NCI-H524 treated with DMSO at 0.1 percent for 48 hours (cell line): Measurements from ENCODE around the gene VAT1L.
A peak's percentile ranks its signal among the peaks of the same experiment; 100 is the strongest.

Source experiments
- DNase-seq: peaks from one replicate; lab custom pipeline; 2025; lab: John Stamatoyannopoulos, UW

Gene VAT1L, protein sequence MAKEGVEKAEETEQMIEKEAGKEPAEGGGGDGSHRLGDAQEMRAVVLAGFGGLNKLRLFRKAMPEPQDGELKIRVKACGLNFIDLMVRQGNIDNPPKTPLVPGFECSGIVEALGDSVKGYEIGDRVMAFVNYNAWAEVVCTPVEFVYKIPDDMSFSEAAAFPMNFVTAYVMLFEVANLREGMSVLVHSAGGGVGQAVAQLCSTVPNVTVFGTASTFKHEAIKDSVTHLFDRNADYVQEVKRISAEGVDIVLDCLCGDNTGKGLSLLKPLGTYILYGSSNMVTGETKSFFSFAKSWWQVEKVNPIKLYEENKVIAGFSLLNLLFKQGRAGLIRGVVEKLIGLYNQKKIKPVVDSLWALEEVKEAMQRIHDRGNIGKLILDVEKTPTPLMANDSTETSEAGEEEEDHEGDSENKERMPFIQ

DNA sequence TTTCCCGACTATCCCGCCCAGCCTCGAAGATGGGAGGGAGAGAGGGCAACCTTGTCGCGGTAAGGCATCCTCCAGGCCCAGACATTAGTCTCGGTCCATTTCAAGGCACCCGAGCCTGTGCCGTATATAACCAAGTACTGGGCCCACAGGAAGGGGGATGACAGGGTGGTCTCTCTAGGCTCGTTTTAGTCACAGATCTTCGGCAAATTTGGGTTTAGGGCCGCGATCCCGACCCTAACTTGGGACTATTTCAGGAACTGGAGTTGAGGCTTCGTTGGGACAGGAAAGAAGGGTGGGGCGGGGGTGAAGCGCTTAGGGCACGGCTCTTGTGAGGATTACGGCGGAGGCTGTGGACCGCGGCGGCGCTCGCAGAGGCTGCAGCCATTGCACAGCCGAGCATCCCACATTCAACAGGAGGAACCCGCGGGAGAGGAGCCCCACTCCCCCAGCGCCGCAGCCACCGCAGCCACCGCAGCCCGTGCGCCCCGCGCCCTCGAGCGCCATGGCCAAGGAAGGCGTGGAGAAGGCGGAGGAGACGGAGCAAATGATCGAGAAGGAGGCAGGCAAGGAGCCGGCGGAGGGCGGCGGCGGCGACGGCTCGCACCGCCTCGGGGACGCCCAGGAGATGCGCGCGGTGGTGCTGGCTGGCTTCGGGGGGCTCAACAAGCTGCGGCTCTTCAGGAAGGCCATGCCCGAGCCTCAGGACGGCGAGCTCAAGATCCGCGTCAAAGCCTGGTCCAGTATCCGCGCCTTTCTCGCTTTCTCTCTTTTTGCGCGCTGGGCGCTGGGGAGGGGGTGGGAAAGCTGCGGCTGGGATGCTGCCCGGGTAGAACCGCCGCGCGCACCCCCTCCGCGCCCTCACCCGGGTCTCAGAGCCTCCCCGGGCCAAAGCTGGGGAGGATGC lies at the start of gene VAT1L:
Gene VAT1L (plus strand): TSS at position 384 of the 904 bp plus-strand sequence. CDS start 119 bp downstream, at position 503.
- DNase-seq: no peak

DNA sequence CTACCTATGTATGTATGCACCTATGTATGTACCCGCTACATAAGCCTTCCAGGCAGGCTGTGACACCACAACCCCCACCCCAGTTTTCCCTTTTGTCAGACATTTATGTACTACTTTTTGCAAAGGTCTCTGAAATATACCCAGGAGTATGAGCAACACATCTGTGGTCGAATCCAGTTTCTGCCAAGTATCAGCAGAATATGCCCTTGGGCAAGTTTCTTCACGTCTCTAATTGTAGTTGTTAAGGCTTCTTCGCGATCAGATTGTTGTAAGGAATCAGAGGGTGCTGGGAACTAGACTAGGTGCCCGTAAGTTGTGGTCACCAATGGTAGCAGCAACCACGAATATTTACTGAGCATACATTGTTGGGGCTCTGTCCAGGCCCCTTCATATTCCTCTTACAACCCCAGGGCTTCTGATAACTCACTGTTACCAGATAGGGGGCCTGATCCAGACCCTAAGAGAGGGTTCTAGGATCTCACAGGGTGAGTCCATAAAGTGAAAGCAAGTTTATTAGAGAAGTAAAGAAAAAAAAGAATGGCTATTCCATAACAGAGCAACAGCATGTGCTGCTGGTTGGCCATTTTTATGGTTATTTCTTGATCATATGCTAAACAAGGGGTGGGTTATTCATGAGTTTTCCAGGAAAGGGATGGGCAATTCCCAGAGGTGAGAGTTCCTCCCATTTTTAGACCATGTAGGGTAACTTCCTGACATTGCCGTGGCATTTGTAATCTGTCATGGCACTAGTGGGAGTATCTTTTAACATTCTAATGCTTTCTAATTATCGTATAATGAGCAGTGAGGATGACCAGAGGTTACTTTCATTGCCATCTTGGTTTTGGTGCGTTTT lies 49.4 kb upstream of the VAT1L start:
- no peak for DNase-seq

DNA sequence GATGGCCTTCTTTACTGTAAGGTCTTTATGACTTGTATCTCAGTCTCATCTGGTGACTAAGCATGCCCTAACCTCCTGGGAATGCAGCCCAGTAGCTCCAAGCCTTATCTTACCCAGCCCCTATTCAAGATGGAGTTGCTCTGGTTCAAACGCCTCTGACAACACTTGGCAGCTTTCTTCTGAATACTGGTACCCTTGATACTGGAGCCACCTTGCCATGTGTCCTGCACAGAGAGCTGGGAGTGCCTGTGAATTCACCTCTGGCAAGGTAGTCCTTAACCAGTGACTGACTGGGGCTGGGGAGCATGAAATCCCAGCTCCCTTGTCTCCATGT lies 48.8 kb upstream of the VAT1L start:
- DNase-seq: no peak

DNA sequence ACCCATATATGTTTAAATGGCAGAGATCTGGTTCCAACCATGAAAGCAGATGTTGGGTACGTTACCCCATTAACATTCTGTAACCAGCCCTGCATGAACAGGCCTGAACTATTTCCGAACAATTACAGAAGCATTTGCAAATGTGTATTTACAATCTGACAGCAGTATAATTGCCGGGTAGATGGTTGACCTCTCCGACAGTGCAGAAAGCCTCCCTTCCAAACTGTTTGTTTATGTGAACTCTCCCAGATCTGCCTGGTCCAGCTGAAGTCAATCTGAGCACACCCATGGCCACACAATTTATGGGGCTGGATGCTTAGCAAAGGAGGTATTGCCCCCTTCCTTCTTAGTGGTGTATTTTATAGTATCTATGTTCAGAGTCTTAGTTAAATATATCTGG lies 44.2 kb upstream of the VAT1L start:
- no peak for DNase-seq

DNA sequence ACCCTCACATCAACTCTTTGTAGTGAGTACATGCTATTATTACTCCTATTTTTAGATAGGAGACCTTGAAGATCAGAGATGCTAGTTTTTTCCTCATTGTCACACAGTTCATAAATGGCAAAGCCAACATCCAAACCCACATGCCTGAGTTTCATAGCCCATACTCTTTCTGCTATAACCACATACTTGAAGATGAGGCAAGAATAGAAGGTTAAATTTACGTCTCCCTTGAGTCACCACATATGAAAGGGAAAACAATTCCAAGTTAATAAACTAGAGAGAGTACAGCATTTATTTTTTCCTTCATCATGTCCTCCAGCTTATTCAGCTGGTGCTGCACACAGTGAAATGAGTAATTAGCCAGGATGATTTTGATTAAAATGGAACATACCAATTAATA lies 42.4 kb upstream of the VAT1L start:
- DNase-seq: no peak

DNA sequence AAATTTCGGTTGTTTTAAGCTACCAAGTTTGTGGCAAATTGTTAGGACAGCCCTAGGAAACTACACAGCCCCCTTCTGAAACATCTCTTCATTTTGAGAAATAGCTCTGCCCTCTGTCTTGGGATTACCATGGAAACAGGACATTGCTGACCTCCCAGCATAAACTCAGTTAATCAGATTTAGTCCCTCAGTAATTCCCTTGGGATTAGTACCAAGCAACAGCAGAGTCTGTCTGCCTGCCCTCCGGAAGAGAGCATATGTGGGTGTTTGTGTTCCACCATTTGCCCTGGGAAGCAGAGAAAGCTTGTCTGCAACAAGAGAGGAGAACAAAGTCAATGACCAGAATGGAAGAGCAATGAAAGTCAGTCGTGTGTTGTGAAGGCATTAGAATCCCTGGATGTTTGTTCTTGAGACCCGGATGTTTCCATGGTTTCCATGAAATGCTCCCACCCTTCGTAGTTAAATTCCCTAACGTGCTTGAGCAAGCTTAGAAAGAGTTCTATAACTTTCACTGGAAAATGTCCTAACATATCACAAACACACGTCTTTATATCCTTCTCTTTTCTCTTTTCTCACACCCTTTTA lies 39.9 kb upstream of the VAT1L start:
- peak; percentile 65 for DNase-seq

DNA sequence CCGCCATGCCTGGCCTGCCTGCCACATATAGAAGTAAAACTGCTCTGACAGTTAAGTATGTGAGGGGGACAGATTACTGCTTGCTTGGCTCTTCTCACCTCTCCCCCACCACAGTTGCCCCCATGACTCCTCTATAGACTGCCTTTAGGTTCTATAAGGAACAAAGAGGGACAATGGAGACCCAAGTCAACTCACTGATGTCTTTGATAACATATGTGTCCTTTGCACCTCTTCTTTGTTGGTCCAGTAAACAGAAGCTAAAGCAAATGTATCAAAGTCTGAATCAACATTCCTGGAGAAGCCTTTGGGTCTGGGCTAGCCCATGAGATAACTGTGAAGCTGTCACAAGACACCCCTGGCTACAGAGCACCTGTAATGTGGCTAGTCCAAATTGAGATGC lies 38.9 kb upstream of the VAT1L start:
- no peak for DNase-seq

DNA sequence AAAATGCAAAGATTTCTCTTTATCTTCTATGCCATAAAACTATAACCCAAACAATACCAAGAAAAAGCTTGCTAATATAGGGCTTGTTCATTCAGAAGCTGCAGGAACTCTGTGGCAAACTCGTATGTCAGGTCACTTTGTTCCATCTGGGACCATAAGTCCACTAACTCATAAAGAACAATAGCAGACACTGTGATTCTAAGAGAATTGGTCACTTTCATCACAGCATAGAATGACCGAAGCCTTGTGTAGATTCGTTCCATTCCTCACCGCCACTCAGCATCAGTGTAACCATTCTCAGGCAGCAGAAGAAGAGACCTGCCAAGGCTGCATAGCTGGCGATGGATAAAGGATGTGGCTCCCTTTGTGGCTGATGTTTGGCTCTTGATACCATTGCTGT lies 30.3 kb upstream of the VAT1L start:
- no peak for DNase-seq

DNA sequence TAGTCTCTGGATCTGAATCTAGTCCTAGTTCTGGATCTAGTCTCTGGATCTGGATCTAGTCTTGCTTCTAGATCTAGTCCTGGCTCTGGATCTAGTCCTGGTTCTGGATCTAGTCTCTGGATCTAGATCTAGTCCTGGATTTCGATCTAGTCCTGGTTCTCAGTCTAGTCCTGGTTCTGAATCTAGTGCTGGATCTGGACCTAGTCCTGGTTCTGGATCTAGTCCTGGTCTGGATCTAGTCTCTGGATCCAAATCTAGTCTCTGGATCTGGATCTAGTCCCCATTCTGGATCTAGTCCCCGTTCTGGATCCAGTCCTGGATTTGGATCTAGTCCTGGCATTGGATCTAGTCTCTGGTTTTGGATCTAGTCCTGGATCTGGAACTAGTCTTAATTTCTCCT lies 29.9 kb upstream of the VAT1L start:
- DNase-seq: no peak

DNA sequence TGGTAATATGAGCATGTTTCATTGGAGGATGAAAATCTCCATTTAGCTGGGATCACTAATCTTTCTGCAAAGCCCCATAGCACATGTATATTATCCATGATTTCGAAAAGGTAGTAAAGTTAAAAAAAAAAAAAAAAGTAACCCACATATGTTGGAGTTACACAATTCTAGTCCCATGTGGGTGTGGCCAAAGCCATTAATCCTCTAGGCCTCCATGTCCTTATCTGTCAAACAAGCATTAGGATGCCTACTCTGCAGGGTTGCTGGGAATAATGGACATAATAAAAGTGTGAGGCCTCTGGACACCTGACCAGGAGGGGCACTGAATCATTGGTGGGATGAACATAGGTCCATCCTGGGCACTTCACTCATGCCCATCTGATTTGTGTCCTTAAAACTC lies 29.2 kb upstream of the VAT1L start:
- no peak for DNase-seq

DNA sequence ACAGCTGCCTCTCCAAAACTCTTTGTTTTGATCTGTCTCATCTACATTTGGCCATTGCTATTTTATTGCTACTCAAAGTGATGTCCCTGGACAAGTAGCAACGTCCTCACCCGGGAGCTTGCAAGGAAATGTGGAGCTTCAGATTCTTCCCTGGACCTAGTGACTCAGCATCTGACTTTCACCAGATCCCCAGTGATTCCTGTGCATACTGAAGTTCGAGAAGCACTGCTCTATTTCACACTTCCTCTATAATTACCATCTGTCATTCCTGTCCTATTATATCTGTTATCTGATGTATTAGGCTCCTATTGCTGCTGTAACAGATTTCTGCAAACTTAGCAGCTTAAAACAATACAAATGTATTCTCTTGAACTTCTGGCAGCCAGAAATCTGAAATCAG lies 28.5 kb upstream of the VAT1L start:
- DNase-seq: peak; percentile 58

DNA sequence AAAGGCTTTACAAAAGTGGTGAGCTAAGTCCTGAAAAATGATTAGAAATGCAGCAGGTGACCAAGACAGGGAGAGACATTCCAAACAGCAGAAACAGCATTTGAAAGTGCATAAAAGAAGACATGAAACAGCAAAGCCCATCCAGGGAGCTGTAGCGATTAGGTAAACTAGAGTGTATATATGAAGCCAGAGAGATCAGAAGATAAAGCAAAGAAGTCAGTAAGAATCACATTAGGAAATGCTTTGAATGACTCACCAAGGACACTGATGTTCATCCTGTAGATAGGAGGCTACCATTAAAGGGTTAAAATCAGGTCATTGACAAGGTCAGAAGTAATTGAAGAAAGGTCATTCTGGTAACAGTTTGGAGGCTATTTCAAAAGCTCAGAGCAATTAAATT lies 27.6 kb upstream of the VAT1L start:
- no peak for DNase-seq

DNA sequence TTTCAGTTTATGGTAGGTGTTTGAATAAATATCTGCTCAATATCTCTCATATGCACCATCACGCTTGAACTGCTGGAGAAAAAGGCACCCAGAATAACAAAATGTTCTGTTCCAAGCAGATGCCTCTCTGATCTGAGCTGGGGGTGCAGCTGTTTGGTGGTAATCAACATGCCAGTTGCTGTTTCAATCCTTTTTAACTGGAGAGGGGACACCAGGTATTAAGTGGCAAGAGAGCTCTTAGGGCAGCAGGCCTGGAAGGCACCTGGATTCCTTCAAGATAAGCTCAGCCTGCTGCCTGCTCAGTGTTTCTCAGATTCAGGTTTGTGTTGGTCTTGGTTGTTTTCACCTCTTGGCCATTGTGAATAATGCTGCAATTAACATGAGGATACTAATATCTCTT lies 27.2 kb upstream of the VAT1L start:
- peak; percentile 96 for DNase-seq

DNA sequence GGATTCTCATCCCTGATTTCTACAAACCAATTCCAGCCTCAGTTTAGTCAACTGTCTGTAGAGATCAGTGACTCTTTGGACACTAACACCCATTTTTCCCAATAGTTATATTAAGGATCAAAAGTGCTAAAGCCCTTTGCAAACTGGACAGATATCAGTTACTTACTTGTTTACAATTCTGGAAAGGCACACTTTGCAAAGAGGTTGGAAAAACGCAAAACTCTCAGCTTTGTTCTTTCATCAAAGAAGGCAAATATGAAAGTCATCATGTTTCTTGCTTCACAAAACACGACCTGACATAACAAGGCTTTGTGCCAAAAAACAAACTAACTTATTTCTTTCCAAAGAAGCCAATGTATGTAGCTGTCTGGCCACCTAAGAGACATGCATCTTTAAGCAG lies 26.1 kb upstream of the VAT1L start:
- DNase-seq: no peak

DNA sequence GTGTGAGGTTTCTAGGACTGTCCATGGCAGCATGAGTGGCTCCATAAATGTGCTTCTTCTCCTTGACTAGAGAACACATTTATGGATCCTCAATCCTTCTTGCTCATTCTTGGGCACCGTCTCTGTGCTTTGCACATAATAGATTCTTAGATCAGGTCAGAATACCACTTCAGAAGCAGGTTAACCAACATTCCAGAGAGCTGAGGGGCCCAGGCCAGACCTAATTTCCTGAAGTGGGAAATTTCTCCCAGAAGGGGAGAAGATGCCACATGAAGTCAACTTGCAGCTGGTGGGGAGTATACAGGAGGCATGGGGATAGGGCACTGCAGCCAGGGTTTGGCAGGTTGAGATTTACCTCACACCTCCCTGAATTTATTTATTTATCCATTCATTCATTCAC lies 24.4 kb upstream of the VAT1L start:
- no peak for DNase-seq

DNA sequence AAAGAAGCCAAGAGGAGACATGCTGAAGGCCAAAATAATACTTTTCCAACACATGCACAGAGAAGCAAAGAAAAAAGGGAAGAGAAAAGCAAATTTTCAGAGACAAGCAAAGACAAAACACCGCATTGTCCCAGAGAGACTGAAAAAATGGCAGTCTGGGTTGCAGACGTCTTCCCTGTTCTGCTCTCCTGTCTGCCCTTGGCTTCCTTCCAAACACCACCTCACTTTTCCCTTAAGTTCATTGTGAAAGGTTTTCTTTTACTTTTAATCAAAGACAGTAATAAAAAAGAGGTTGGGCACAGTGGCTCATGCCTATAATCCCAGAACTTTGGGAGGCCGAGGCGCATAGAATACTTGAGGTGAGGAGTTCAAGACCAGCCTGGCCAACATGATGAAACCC lies 21.2 kb upstream of the VAT1L start:
- no peak for DNase-seq

DNA sequence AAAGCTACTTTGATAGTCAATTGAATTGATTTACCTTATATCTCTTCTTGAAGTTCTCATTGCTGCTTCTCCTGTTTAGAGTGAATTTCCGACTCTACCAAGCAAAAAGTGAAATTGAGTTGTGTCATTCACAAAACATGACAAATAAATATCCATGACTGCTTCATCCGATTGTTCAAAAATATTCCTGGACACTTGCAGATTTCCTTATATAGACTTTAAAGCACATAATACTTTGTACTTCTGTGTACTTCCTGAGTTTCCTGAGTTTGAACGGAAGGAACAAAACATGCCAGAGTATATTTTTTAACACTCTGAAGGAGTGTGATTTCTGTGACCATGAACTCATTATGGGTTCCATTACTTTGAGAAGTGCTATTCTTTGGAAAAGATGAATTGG lies 20.5 kb upstream of the VAT1L start:
- no peak for DNase-seq

DNA sequence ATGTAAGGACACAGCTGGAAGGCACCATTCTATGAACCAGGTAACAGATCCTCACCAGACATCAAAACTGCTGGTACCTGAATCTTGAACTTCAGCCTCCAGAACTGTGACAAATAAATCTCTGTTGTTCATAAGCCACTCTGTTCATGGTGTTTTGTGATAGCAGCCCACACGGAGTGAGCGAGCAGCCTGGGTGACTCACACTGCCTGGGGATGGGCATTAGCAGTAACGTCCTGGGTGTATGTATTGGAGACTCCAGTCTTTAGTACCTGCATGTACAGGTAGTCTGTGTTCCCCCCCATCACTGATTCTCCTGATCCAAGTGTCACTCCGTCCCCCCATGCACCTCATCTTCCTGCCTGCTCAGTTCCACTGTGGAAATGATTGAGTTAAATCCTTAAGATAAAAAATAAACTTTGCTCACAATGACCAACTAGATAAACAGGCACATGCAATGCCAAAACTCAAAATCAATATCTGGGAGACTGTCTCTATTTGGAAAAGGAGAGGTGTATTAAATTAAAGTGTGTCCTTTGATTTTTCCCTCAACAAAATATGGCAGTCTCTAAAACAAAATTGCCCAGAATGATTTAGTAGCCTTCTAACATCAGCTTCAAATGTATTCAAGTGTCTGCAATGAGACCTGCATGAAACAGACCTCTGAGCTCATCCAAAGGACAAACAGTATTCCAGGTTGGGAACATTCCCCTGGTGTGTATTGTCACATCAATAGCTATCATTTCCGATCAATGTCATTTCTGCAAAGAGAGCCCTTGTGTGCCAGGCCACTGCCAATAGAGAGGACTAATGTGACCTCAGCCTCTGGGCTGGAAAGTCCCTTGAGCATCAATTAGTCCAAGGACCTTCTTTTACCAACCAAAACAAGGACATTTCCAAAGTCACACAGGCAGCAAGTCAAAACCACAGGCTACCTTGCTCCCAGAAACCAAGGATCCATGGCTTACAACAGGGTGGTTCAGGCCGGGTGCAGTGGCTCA lies 12.2 kb upstream of the VAT1L start:
- DNase-seq: no peak

DNA sequence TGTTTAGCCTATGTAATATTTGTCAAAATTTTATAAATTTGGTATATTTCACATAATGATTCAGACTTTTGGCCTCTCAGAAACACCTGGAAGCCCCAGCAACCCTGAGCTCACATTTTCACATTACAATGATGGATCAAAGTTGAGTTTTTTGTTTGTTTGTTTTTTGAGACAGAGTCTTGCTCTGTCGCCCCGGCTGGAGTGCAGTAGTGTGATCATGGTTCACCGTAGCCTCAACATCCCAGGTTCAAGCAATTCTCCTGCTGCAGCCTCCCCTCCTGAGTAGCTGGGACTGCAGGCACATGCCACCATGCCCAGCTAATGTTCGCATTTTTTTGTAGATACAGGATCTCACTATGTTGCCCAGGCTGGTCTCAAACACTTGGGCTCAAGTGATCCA lies 10.6 kb upstream of the VAT1L start:
- no peak for DNase-seq

DNA sequence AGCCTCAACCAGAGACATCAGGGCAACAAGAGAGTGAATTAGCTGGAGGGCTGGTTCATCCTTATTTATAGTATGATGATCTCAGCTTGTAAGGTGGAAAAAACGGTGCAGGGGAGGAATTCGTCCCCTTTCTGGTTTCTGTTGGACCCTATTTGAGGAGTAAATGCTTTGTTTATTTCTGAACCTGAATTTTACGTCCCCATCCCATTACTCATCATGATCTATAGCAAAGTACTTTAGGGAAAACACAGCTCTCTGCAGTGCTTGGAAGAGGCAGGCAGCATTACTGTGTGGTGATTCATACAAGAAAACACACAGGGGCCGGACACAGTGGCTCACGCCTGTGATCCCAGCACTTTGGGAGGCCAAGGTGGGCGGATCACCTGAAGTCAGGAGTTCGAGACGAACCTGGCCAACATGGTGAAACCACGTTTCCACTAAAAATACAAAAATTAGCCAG lies 8.0 kb upstream of the VAT1L start:
- DNase-seq: no peak

DNA sequence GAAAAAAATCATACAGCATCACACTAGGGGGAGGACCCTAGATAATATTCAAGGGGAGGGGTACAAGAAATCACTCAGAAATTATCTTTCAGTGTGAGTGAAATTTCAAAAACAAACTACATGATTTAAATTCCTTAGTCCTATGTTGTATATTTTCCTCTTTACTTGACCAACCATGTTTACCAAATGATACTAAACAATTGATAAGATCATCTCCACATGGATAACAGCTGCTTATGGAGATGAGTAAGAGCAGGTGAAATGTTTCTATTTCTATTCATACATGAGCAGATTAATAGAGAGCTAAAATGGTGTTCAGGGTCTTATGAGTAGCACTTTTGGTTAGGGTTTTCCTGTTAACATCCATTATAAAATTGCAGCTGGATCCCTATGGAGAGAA lies 7.3 kb upstream of the VAT1L start:
- DNase-seq: no peak
